DND-41 (cell line): ENCODE results near the gene DCTD.

Experiments
- ATAC-seq: fragments of 200-7000 bp; cut with Tn5 transposase; 3 replicates; pipeline ENCODE4 v1.9.1; 2021; ENCODE audit warnings: low read depth; ENCODE audit not compliant: insufficient read depth
- DNase-seq: peaks from one replicate; pipeline ENCODE4 v3.0.0-alpha.2; 2020
- H2AFZ ChIP-seq: 2 replicates; pipeline ENCODE4 v1.6.0; 2012; ENCODE audit warnings: low read depth, low read length
- H3K27ac ChIP-seq: 2 replicates; pipeline ENCODE4 v1.5.1; 2012; ENCODE audit warnings: low read length, inconsistent platforms
- H3K27me3 ChIP-seq: fragments of 200-600 bp; sonication (generic); 2 replicates; pipeline ENCODE4 v1.6.0; 2012; ENCODE audit warnings: low read length, mild to moderate bottlenecking, inconsistent platforms; ENCODE audit not compliant: insufficient read depth, poor library complexity
- H3K36me3 ChIP-seq: 2 replicates; pipeline ENCODE4 v1.5.1; 2012; ENCODE audit warnings: low read length, inconsistent platforms; ENCODE audit not compliant: insufficient read depth
- H3K4me1 ChIP-seq: 2 replicates; pipeline ENCODE4 v1.5.1; 2012; ENCODE audit warnings: mild to moderate bottlenecking, low read length; ENCODE audit not compliant: insufficient read depth
- H3K4me2 ChIP-seq: 2 replicates; pipeline ENCODE4 v1.6.0; 2012; ENCODE audit warnings: mild to moderate bottlenecking, moderate library complexity, low read length, inconsistent platforms; ENCODE audit not compliant: insufficient read depth
- H3K4me3 ChIP-seq, 2 experiments: fragments of 200-600 bp in 1 of 2; shearing (Covaris generic) in 1 of 2; 2 replicates each; pipeline ENCODE4 v1.5.1; 2012 to 2016; ENCODE audit warnings: inconsistent platforms in 2 of 2, low read length in 2 of 2, mild to moderate bottlenecking in 2 of 2, low read depth in 1 of 2, moderate library complexity in 1 of 2
- H3K79me2 ChIP-seq: 2 replicates; pipeline ENCODE4 v1.6.0; 2012; ENCODE audit warnings: low read length, inconsistent platforms; ENCODE audit not compliant: insufficient read depth
- H3K9ac ChIP-seq: 2 replicates; pipeline ENCODE4 v1.6.0; 2012; ENCODE audit warnings: low read depth, mild to moderate bottlenecking, inconsistent platforms, low read length, moderate library complexity
- H3K9me3 ChIP-seq: 2 replicates; pipeline ENCODE4 v1.5.1; 2012; ENCODE audit warnings: low read length, moderate library complexity, mild to moderate bottlenecking, inconsistent platforms; ENCODE audit not compliant: insufficient read depth, severe bottlenecking
- H4K20me1 ChIP-seq: 2 replicates; pipeline ENCODE4 v1.6.0; 2012; ENCODE audit warnings: low read length; ENCODE audit not compliant: insufficient read depth
- EZH2 ChIP-seq: IDR thresholded peaks from 3 replicates; pipeline ENCODE4 v1.6.1; 2012; ENCODE audit warnings: borderline replicate concordance, low read depth, mild to moderate bottlenecking, moderate library complexity, low read length, inconsistent platforms; ENCODE audit not compliant: severe bottlenecking
- TF ChIP-seq, protein P1 (sequence below): IDR thresholded peaks from 2 replicates; pipeline ENCODE4 v1.5.1; 2012; ENCODE audit warnings: borderline replicate concordance, low read length, moderate library complexity, mild to moderate bottlenecking; ENCODE audit not compliant: poor library complexity, severe bottlenecking; ENCODE audit errors: extremely low read depth

Gene DCTD

DNA sequence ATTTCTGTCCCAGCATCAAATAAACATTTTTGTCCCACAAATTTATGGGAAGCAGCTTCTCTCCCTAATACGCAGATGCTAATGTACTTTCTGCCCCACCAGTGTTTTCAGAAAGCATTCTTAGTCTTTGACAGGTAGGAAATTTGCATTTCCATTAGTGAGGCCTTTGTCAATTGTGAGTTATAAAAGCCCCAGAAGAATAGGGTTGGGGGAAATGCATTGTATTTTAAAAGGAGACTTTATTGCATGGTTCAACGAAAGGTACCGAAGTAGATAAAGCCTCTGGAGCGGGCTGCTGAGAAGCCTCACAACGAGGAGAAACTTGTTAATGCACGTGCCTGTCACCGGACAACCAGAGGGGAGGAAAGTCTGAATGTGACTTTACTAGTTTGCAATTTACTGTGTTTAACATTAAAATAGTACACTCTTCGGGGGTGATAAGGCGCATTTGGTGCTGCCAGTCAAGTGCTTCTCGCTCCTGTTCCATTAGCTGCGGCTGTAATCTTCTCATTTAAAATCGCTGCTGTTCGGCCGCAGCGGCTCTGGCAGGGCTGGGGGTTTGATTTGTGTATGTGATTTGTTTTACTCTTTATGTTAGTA is 63.4 kb downstream of the DCTD start:
- Histone ChIP-seq H4K20me1 (no peaks in the 10 kb centered on the region), H3K9ac (no peak overlapping the region), H3K36me3 (no peaks in the 10 kb centered on the region), H3K4me1 (no peaks in the 10 kb centered on the region), H3K79me2 (no peaks in the 10 kb centered on the region), H3K4me2 (no peak overlapping the region), H3K27ac (no peak overlapping the region), H2AFZ (no peak overlapping the region), H3K9me3 (peaks cover 3% of the 10 kb centered on the region), H3K4me3 (no peak overlapping the region), H3K27me3 (no peaks in the 10 kb centered on the region)
- TF ChIP-seq, protein P1, sequence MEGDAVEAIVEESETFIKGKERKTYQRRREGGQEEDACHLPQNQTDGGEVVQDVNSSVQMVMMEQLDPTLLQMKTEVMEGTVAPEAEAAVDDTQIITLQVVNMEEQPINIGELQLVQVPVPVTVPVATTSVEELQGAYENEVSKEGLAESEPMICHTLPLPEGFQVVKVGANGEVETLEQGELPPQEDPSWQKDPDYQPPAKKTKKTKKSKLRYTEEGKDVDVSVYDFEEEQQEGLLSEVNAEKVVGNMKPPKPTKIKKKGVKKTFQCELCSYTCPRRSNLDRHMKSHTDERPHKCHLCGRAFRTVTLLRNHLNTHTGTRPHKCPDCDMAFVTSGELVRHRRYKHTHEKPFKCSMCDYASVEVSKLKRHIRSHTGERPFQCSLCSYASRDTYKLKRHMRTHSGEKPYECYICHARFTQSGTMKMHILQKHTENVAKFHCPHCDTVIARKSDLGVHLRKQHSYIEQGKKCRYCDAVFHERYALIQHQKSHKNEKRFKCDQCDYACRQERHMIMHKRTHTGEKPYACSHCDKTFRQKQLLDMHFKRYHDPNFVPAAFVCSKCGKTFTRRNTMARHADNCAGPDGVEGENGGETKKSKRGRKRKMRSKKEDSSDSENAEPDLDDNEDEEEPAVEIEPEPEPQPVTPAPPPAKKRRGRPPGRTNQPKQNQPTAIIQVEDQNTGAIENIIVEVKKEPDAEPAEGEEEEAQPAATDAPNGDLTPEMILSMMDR = no peak
- TF ChIP-seq EZH2 = no peak
- DNase-seq = no peak
- ATAC-seq = no peak

DNA sequence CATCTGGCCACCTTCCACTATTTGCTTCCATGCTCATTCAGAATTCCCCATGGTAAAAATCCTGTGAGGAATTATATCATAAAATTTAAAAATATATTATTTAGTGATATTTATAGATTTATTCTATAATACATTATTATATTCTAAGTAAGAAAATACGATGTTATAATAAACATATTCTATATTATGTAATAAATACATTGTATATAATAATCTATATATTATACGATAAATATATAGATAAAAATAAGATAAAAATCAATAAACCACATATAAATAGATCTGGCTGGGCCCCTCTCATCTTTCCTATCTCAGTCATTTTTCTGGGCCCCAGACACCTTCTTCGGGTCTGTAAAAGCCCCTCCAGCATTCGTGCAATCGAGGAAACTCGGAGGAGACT is 68.5 kb downstream of the DCTD start:
- no peak for DNase-seq
- no peak for TF ChIP-seq EZH2
- TF ChIP-seq, protein P1 = no peak
- H3K27ac ChIP-seq = no peak overlapping the region

DNA sequence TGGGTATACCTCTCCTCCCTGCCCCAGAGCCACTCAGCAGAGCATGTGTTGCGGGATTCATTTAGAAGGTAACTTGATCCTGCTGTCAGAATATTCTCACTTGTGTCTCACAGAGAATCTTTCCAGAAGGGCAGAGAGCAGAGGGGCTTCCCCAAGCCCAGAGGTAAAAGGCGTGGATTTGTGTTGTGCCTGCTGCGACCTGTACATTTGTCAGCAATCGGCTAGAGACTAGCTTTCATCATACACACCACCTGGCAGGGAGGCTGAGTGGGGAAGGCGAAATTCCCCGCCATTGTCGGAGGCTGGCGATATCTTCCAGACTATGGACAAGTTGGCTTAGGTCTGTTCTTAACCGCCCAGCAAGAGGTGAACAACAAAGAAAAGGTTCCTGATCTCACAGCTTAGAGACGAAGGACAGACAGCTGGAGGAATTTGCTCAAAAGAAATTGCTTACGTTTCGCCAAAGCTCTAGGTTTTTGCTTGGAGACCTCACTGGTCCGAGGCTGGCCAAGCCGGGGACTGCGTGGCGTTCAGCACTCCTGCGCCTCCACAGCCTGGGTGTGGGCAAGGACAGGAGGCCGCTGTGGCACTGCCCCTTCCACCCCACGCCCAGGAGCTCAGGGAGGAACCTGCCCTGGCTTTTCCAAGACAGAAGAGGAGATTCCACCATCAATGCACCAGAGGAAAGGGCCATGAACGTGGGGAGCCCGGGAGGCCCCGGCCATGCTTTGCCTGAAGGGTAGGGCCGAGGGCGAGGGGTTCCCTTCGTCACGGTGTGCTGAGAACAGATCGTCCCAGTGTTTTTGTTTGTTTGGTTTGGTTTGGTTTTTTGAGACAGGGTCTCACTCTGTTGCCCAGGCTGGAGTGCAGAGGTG is 69.4 kb downstream of the DCTD start:
- Histone ChIP-seq H3K79me2 (no peaks in the 10 kb centered on the region), H3K27me3 (no peaks in the 10 kb centered on the region), H3K4me3 (no peak overlapping the region), H3K4me1 (no peaks in the 10 kb centered on the region), H2AFZ (no peak overlapping the region), H3K36me3 (no peaks in the 10 kb centered on the region), H3K27ac (no peak overlapping the region), H3K9me3 (no peaks in the 10 kb centered on the region), H3K4me2 (no peak overlapping the region), H4K20me1 (no peaks in the 10 kb centered on the region), H3K9ac (no peak overlapping the region)
- ATAC-seq (no peak), DNase-seq (no peak)
- TF ChIP-seq, protein P1 = no peak
- no peak for TF ChIP-seq EZH2

More for the DNA sequence above, 68.5 kb downstream of the DCTD start:
- no peak overlapping the region for H2AFZ ChIP-seq
- no peaks in the 10 kb centered on the region for H3K27me3 ChIP-seq
- H3K4me1 ChIP-seq = no peaks in the 10 kb centered on the region
- no peak for ATAC-seq
- H3K4me2 ChIP-seq = no peak overlapping the region
- no peaks in the 10 kb centered on the region for H4K20me1 ChIP-seq
- no peaks in the 10 kb centered on the region for H3K36me3 ChIP-seq
- no peak overlapping the region for H3K4me3 ChIP-seq
- H3K79me2 ChIP-seq = no peaks in the 10 kb centered on the region
- no peak overlapping the region for H3K9ac ChIP-seq
- no peaks in the 10 kb centered on the region for H3K9me3 ChIP-seq
